GM12878 (cell line): Measurements from ENCODE around the gene FBXO7. TPM values are rescaled to one million over a fixed set of nuclear protein-coding genes. Genes with fewer than 3 reads are reported as not detected.

ENCODE experiments used
- ATAC-seq: fragments of 200-7000 bp; cut with Tn5 transposase; 3 replicates; pipeline ENCODE4 v1.9.1; 2020; ENCODE audit warnings: mild to moderate bottlenecking, moderate library complexity
- BruUV-seq: library from RNA; stranded (reverse); fragments of 400-500 nt; replicated peaks from 2 replicates; lab custom pipeline; 2021; lab: Mats Ljungman, UMichigan
- CTCF ChIA-PET: fragments of 300-600 bp; sonication (Branson Sonifier 250); formaldehyde crosslinking; extraction: SDS; loops from one replicate; lab custom pipeline; 2021; ENCODE audit warnings: inconsistent platforms; lab: Yijun Ruan, JAX
- POLR2A ChIA-PET: fragments of 350-600 bp; formaldehyde crosslinking; extraction: SDS; loops from one replicate; lab custom pipeline; 2021; ENCODE audit warnings: inconsistent platforms; lab: Charles Lee
- RAD21 ChIA-PET: fragments of 300-600 bp; sonication (Branson Sonifier 250); formaldehyde crosslinking; loops from one replicate; lab custom pipeline; 2023; ENCODE audit warnings: antibody characterized with exemption; ENCODE audit not compliant: unreplicated experiment; lab: Charles Lee
- SMC1A ChIA-PET: fragments of 300-600 bp; sonication (Branson Sonifier 250); formaldehyde crosslinking; loops from one replicate; lab custom pipeline; 2023; ENCODE audit not compliant: unreplicated experiment, uncharacterized antibody; lab: Charles Lee
- DNase-seq: peaks from one replicate; pipeline ENCODE4 v3.0.0-alpha.2; 2011; ENCODE audit warnings: low read depth, low spot score
- FAIRE-seq: peaks from 3 replicates; lab custom pipeline; 2011; peaks lifted over from hg19 to GRCh38; lab: Jason Lieb, UNC
- H2AFZ ChIP-seq: 2 replicates; pipeline ENCODE4 v1.6.0; 2011; ENCODE audit warnings: low read depth, low read length, control low read depth; ENCODE audit not compliant: control insufficient read depth
- H3K27ac ChIP-seq: 2 replicates; pipeline ENCODE4 v1.5.1; 2011; ENCODE audit warnings: control low read depth; ENCODE audit not compliant: control insufficient read depth, insufficient read depth
- H3K27me3 ChIP-seq, 2 experiments: replicated peaks in 1 of 2; 2 replicates each; pipeline versions ENCODE4 v1.6.0 to v1.6.1; 2011; ENCODE audit warnings: low read length in 1 of 2; ENCODE audit not compliant: control insufficient read depth in 2 of 2, insufficient read depth in 2 of 2
- H3K36me3 ChIP-seq, 2 experiments: 2 replicates each; pipeline ENCODE4 v1.5.1; 2011; ENCODE audit warnings: low read length in 1 of 2; ENCODE audit not compliant: control insufficient read depth in 2 of 2, insufficient read depth in 2 of 2
- H3K4me1 ChIP-seq: 2 replicates; pipeline ENCODE4 v1.6.1; 2011; ENCODE audit warnings: mild to moderate bottlenecking, low read length, moderate library complexity, mixed read lengths; ENCODE audit not compliant: control insufficient read depth, insufficient read depth
- H3K4me2 ChIP-seq: 2 replicates; pipeline ENCODE4 v1.6.0; 2011; ENCODE audit warnings: control low read depth; ENCODE audit not compliant: control insufficient read depth, insufficient read depth
- H3K4me3 ChIP-seq: fragments of 200-600 bp; sonication (generic); 2 replicates; pipeline ENCODE4 v1.5.1; 2016
- H3K79me2 ChIP-seq: 2 replicates; pipeline ENCODE4 v1.6.0; 2011; ENCODE audit warnings: low read length; ENCODE audit not compliant: control insufficient read depth, insufficient read depth
- H3K9ac ChIP-seq: 2 replicates; pipeline ENCODE4 v1.8.0; 2011; ENCODE audit warnings: low read length, control low read depth, mixed read lengths; ENCODE audit not compliant: control insufficient read depth, insufficient read depth
- H3K9me3 ChIP-seq: replicated peaks from 3 replicates; pipeline ENCODE4 v1.5.1; 2011; ENCODE audit warnings: mild to moderate bottlenecking, low read length; ENCODE audit not compliant: control insufficient read depth, insufficient read depth
- H4K20me1 ChIP-seq: 2 replicates; pipeline ENCODE4 v1.6.0; 2011; ENCODE audit not compliant: control insufficient read depth, insufficient read depth
- BACH1 ChIP-seq: fragments of 450-650 bp; IDR thresholded peaks from 2 replicates; pipeline ENCODE4 v1.6.1; 2017; ENCODE audit warnings: mild to moderate bottlenecking, borderline replicate concordance
- CBFB ChIP-seq: IDR thresholded peaks from 2 replicates; pipeline ENCODE4 v1.6.1; 2016; ENCODE audit warnings: antibody characterized with exemption, low read depth
- CBX3 ChIP-seq: fragments of 200-600 bp; sonication (generic); IDR thresholded peaks from 2 replicates; pipeline ENCODE4 v1.6.1; 2016; ENCODE audit warnings: low read depth, borderline replicate concordance
- E2F8 ChIP-seq: fragments of 450-650 bp; IDR thresholded peaks from 2 replicates; pipeline ENCODE4 v1.6.1; 2018; ENCODE audit warnings: mild to moderate bottlenecking, low read depth, moderate library complexity; ENCODE audit not compliant: partially characterized antibody
- IRF3 ChIP-seq: fragments of 450-650 bp; IDR thresholded peaks from 2 replicates; pipeline ENCODE4 v1.6.1; 2014; ENCODE audit warnings: mild to moderate bottlenecking
- JUND ChIP-seq: IDR thresholded peaks from 2 replicates; pipeline ENCODE4 v1.6.1; 2012; ENCODE audit warnings: low read depth, mild to moderate bottlenecking, low read length, improper control_type of control experiment, moderate library complexity
- POLR2AphosphoS5 ChIP-seq: IDR thresholded peaks from 2 replicates; pipeline ENCODE4 v1.6.1; 2011; ENCODE audit warnings: mild to moderate bottlenecking, low read length, inconsistent platforms
- RFX5 ChIP-seq: IDR thresholded peaks from 2 replicates; pipeline ENCODE4 v1.6.1; 2011; ENCODE audit warnings: low read depth, low read length, improper control_type of control experiment
- RUNX3 ChIP-seq: IDR thresholded peaks from 2 replicates; pipeline ENCODE4 v1.6.1; 2012; ENCODE audit warnings: low read length, inconsistent platforms
- TBL1XR1 ChIP-seq: IDR thresholded peaks from 2 replicates; pipeline ENCODE4 v1.6.1; 2012; ENCODE audit warnings: low read depth, low read length, improper control_type of control experiment
- TCF7 ChIP-seq: IDR thresholded peaks from 2 replicates; pipeline ENCODE4 v1.6.1; 2014; ENCODE audit warnings: antibody characterized with exemption, borderline replicate concordance
- WGBS: methylation state at CpG from one replicate; pipeline ENCODE4 v1.1.6; 2016; ENCODE audit warnings: low lambda C conversion rate; ENCODE audit not compliant: insufficient replicate concordance, insufficient coverage; ENCODE audit errors: missing lambda C conversion rate; 5-methylcytosine and 5-hydroxymethylcytosine counted together
- in situ Hi-C: fragments of 300-500 bp; cut with MboI; formaldehyde crosslinking; loops from 9 replicates; pipeline ENCODE4 v1.14.3; 2018; ENCODE audit warnings: mixed read lengths
- intact Hi-C: fragments of 100-400 bp; cut with micrococcal nuclease; formaldehyde crosslinking; loops from one replicate; pipeline ENCODE4 v1.14.2; 2022; ENCODE audit not compliant: unreplicated experiment
- polyA plus RNA-seq, 11 experiments: library from polyadenylated mRNA; depleted of rRNA in 4 of 11; unstranded in 6 of 11; stranded (reverse) in 5 of 11; fragments of >200 nt; fragmentation: Nextera tagmentation in 4 of 11; fragmentation: Illumina TruSeq in 1 of 11; extraction: Ambion mirVana in 4 of 11; extraction: Trizol in 1 of 11; gene quantifications; 1 replicate in 1 of 11; 2 replicates in 10 of 11; pipeline versions ENCODE4 v1.2.1 to v1.2.3, GENCODE V29; 2011 to 2016; ENCODE audit warnings: inconsistent platforms in 2 of 11, missing spikeins in 2 of 11, low read depth in 1 of 11
- total RNA-seq, 4 experiments: library from RNA; depleted of rRNA in 3 of 4; stranded (reverse); fragments of >200 nt in 3 of 4; fragmentation: Illumina TruSeq in 1 of 4; extraction: Trizol in 1 of 4; gene quantifications; 2 replicates each; pipeline versions ENCODE4 v1.2.1 to v1.2.3, GENCODE V29; 2013 to 2021
- TF ChIP-seq, protein P1 (sequence below): fragments of 450-650 bp; IDR thresholded peaks from 2 replicates; pipeline ENCODE4 v1.6.1; 2016; ENCODE audit warnings: mild to moderate bottlenecking
- TF ChIP-seq, protein P2 (sequence below): IDR thresholded peaks from 2 replicates; pipeline ENCODE4 v1.6.1; 2012; ENCODE audit warnings: low read depth, low read length, improper control_type of control experiment

The FBXO7 gene
- total and polyA plus RNA-seq, 10 of the 15 experiments (the other 5 are each of a cell fraction or from before 2014, with no cell fraction given), result 37.3 to 192 (median 110) TPM

- ChIA-PET CTCF (no interaction called here), SMC1A (no interaction called here), POLR2A (no interaction called here)
- no peaks in the 10 kb centered on the region for H3K79me2 ChIP-seq
- no peak for DNase-seq
- no peak for FAIRE-seq
- no peak for ATAC-seq
- BruUV-seq, result no TSS peak
- in situ Hi-C loops, result no loop called here
- no peaks in the 10 kb centered on the region for H3K36me3 ChIP-seq
- TF ChIP-seq POLR2AphosphoS5, result no peak
- TF ChIP-seq TCF7, result no peak
- TF ChIP-seq BACH1, result no peak
- no peak for TF ChIP-seq CBFB
- TF ChIP-seq RUNX3, result no peak
- TF ChIP-seq CBX3, result no peak
- TF ChIP-seq TBL1XR1, result no peak
- TF ChIP-seq RFX5, result no peak
- TF ChIP-seq, all 136 proteins: peak for 0
- H2AFZ ChIP-seq, result no peak overlapping the region
- H3K27ac ChIP-seq, result no peak overlapping the region
- H3K27me3 ChIP-seq, result no peaks in the 10 kb centered on the region; a peak in 1 of 4 replicates
- no peak overlapping the region for H3K4me2 ChIP-seq
- RAD21 ChIA-PET, result no interaction called here
- H3K4me1 ChIP-seq, result peaks cover 2% of the 10 kb centered on the region; the same call in 1 of the 2 replicates
- no peak overlapping the region for H3K9ac ChIP-seq
- no peaks in the 10 kb centered on the region for H3K9me3 ChIP-seq
- H3K4me3 ChIP-seq, result no peak overlapping the region
- no peaks in the 10 kb centered on the region for H4K20me1 ChIP-seq
- WGBS, result 35% methylated on average over 6 of the region's 6 CpGs
- intact Hi-C loops, result no loop called here
Measured at GRCh38 chr22:32544953-32545558, 70.4 kb downstream of the FBXO7 start.

GRCh38 chr22:32545801-32546200 lies 71.2 kb downstream of the FBXO7 start:
- CTCF ChIA-PET, result no interaction called here
- Histone ChIP-seq H3K4me1 (no peaks in the 10 kb centered on the region), H2AFZ (no peak overlapping the region), H3K27ac (no peak overlapping the region), H3K9ac (no peak overlapping the region), H3K4me2 (no peak overlapping the region), H3K27me3 (no peaks in the 10 kb centered on the region; a peak in 1 of 4 replicates), H3K36me3 (no peaks in the 10 kb centered on the region), H3K79me2 (no peaks in the 10 kb centered on the region), H3K9me3 (no peaks in the 10 kb centered on the region), H4K20me1 (no peaks in the 10 kb centered on the region), H3K4me3 (no peak overlapping the region)
- SMC1A ChIA-PET, result no interaction called here
- intact Hi-C loops, result no loop called here
- no TSS peak for BruUV-seq
- FAIRE-seq, result no peak
- in situ Hi-C loops, result no loop called here
- no peak for DNase-seq
- RAD21 ChIA-PET, result no interaction called here
- POLR2A ChIA-PET, result no interaction called here
- WGBS, result 22% methylated on average over 4 of the region's 4 CpGs
- no peak for ATAC-seq
- TF ChIP-seq, protein P1, sequence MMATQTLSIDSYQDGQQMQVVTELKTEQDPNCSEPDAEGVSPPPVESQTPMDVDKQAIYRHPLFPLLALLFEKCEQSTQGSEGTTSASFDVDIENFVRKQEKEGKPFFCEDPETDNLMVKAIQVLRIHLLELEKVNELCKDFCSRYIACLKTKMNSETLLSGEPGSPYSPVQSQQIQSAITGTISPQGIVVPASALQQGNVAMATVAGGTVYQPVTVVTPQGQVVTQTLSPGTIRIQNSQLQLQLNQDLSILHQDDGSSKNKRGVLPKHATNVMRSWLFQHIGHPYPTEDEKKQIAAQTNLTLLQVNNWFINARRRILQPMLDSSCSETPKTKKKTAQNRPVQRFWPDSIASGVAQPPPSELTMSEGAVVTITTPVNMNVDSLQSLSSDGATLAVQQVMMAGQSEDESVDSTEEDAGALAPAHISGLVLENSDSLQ, result no peak
- TF ChIP-seq IRF3 (no peak), JUND (no peak), E2F8 (no peak)
- TF ChIP-seq, protein P2, sequence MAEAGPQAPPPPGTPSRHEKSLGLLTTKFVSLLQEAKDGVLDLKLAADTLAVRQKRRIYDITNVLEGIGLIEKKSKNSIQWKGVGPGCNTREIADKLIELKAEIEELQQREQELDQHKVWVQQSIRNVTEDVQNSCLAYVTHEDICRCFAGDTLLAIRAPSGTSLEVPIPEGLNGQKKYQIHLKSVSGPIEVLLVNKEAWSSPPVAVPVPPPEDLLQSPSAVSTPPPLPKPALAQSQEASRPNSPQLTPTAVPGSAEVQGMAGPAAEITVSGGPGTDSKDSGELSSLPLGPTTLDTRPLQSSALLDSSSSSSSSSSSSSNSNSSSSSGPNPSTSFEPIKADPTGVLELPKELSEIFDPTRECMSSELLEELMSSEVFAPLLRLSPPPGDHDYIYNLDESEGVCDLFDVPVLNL, result no peak
